Kidney (tissue), 14 donors: ENCODE data around the gene MTMR2. TPM values are rescaled to one million over a fixed set of nuclear protein-coding genes. Genes with fewer than 3 reads are reported as not detected.

ENCODE experiments used
- DNase-seq, 5 donors: peaks; one replicate each; pipeline ENCODE4 v3.0.0-alpha.2; 2013 to 2020
- FAIRE-seq: peaks from 2 replicates; lab custom pipeline; 2012; peaks lifted over from hg19 to GRCh38; lab: Jason Lieb, UNC
- H3K27ac ChIP-seq, 2 donors: one replicate each; pipeline ENCODE4 v1.7.0; 2013; ENCODE audit warnings: low read depth in 2 of 2, low read length in 2 of 2, inconsistent platforms in 1 of 2
- H3K27me3 ChIP-seq: one replicate; pipeline ENCODE4 v1.7.1; 2013; ENCODE audit warnings: low read length, inconsistent platforms; ENCODE audit not compliant: control insufficient read depth, insufficient read depth
- H3K36me3 ChIP-seq, 3 donors: one replicate each; pipeline versions ENCODE4 v1.7.0 to v1.7.1; 2013; ENCODE audit warnings: low read length in 3 of 3, control low read depth in 1 of 3, inconsistent platforms in 1 of 3; ENCODE audit not compliant: insufficient read depth in 3 of 3, control insufficient read depth in 2 of 3
- H3K4me1 ChIP-seq, 3 donors: one replicate each; pipeline versions ENCODE4 v1.7.0 to v1.7.1; 2013; ENCODE audit warnings: low read length in 3 of 3, inconsistent platforms in 1 of 3, low read depth in 1 of 3; ENCODE audit not compliant: control insufficient read depth in 2 of 3, insufficient read depth in 2 of 3
- H3K4me3 ChIP-seq, 3 donors: one replicate each; pipeline versions ENCODE4 v1.7.0 to v1.8.1; 2013; ENCODE audit warnings: low read length in 3 of 3, control low read depth in 1 of 3, inconsistent platforms in 1 of 3
- H3K9ac ChIP-seq, 3 donors: one replicate each; pipeline versions ENCODE4 v1.7.0 to v1.7.1; 2013; ENCODE audit warnings: low read length in 3 of 3, control low read depth in 1 of 3, inconsistent platforms in 1 of 3
- H3K9me3 ChIP-seq, 3 donors: one replicate each; pipeline versions ENCODE4 v1.7.0 to v1.7.1; 2013; ENCODE audit warnings: low read length in 3 of 3, control low read depth in 1 of 3, inconsistent platforms in 1 of 3; ENCODE audit not compliant: control insufficient read depth in 2 of 3, insufficient read depth in 1 of 3
- CTCF ChIP-seq: IDR thresholded peaks from 3 replicates; pipeline ENCODE4 v1.5.1; 2012; ENCODE audit warnings: mild to moderate bottlenecking, moderate library complexity, borderline replicate concordance; ENCODE audit not compliant: insufficient read depth; ENCODE audit errors: extremely low read depth
- intact Hi-C: fragments of 100-400 bp; cut with DNase I; formaldehyde crosslinking; loops from one replicate; pipeline ENCODE4 v1.11.1; 2022
- polyA plus RNA-seq: library from polyadenylated mRNA; stranded (reverse); fragments of 350-450 nt; fragmentation: Illumina TruSeq; extraction: RNeasy Lipid Tissue Mini Kit (QIAGEN cat#74804); gene quantifications from one replicate; pipeline ENCODE4 v1.2.3, GENCODE V29; 2014; ENCODE audit warnings: low read depth, low replicate concordance; ENCODE audit not compliant: insufficient read depth
- total RNA-seq: library from RNA; stranded (reverse); fragmentation: NEBNext Ultra II Directional; extraction: Animal tissue kit (Norgen Biotek cat#: 25700); gene quantifications from one replicate; pipeline ENCODE4 v1.2.1, GENCODE V29; 2021
- donor health status: control.
- donor health status: control.
- donor health status: control.
- donor health status: control.
- donor health status: control.
- donor health status: DM: yes; HTN: yes; CAD: no.
- donor health status: Normal renal cell carcinoma (clear cell type).

Gene MTMR2
- total and polyA plus RNA-seq, 2 donors from 2014 or later = 17.4 to 37.4 TPM

GRCh38 chr11:95913830-95914615, 9.9 kb downstream of the MTMR2 start:
- Histone ChIP-seq H3K4me1 (no peaks in the 10 kb centered on the region), H3K9ac (no peak overlapping the region), H3K4me3 (no peak overlapping the region), H3K36me3 (no peaks in the 10 kb centered on the region), H3K9me3 (no peaks in the 10 kb centered on the region), H3K27me3 (no peaks in the 10 kb centered on the region), H3K27ac (no peak overlapping the region)
- intact Hi-C loops = no loop called here
- DNase-seq (no peak), FAIRE-seq (no peak)
- TF ChIP-seq CTCF = no peak

- no peak for TF ChIP-seq CTCF
- Histone ChIP-seq H3K4me3 (no peak overlapping the region), H3K27ac (no peak overlapping the region), H3K4me1 (no peaks in the 10 kb centered on the region), H3K9me3 (no peaks in the 10 kb centered on the region), H3K9ac (no peak overlapping the region), H3K27me3 (no peaks in the 10 kb centered on the region), H3K36me3 (no peaks in the 10 kb centered on the region)
- DNase-seq (no peak), FAIRE-seq (no peak)
- intact Hi-C loops = no loop called here
These were observed 10.9 kb downstream of the MTMR2 start for GRCh38 chr11:95912902-95913560.

DNA sequence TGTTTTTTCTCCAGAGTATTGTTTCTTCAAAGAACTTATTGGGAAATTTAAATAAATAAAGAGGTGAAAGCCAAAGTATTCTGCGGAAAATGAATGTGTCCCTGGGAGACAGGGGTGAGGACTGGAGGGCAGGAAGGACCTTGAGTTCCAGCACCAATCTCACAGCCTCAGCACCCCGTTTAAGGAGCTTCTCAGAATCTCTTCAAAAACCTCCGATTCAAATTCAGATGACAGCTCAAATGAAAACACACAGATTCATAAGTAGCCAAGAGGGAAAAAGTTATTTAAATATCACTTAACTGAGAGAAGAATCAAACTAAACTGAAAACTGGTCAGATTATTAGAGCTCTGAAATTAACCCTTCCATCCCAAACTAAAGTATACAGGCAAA, 12.5 kb downstream of the MTMR2 start:
- DNase-seq (no peak), FAIRE-seq (no peak)
- no peaks in the 10 kb centered on the region for H3K36me3 ChIP-seq
- no peaks in the 10 kb centered on the region for H3K27me3 ChIP-seq
- H3K4me3 ChIP-seq = no peak overlapping the region
- H3K4me1 ChIP-seq = no peaks in the 10 kb centered on the region
- intact Hi-C loops = no loop called here
- H3K27ac ChIP-seq = no peak overlapping the region
- no peaks in the 10 kb centered on the region for H3K9me3 ChIP-seq
- TF ChIP-seq CTCF = no peak
- no peak overlapping the region for H3K9ac ChIP-seq
